NCI-H446 treated with DMSO at 0.1 percent for 48 hours (cell line): ENCODE results near the gene EIF5A.

Experiments used
- DNase-seq: peaks from one replicate; lab custom pipeline; 2025; lab: John Stamatoyannopoulos, UW

EIF5A gene

GRCh38 chr17:7313088-7313889 lies 5.9 kb downstream of the EIF5A start:
- no peak for DNase-seq

- DNase-seq: no peak
These were observed 6.7 kb downstream of the EIF5A start for GRCh38 chr17:7313890-7314718.

- peak; percentile 65 for DNase-seq
These were observed 7.5 kb downstream of the EIF5A start, which contains the start of gene GPS2 for GRCh38 chr17:7314719-7315569. Gene GPS2 (minus strand): TSS chr17:7315360. CDS start chr17:7315052, 308 bp downstream.

GRCh38 chr17:7315570-7316235 lies 8.3 kb downstream of the EIF5A start:
- no peak for DNase-seq

- DNase-seq: no peak
These were observed 9.9 kb downstream of the EIF5A start for GRCh38 chr17:7317161-7317803.

- no peak for DNase-seq
These were observed 10.9 kb downstream of the EIF5A start for GRCh38 chr17:7318121-7318860.

GRCh38 chr17:7321466-7321865 lies 14.0 kb downstream of the EIF5A start:
- DNase-seq: no peak

- no peak for DNase-seq
These were observed 15.2 kb downstream of the EIF5A start for GRCh38 chr17:7322520-7323194.

- DNase-seq: no peak
These were observed 16.5 kb downstream of the EIF5A start for GRCh38 chr17:7323731-7324437.

GRCh38 chr17:7324438-7324779 lies 17.0 kb downstream of the EIF5A start:
- no peak for DNase-seq

- DNase-seq: no peak
These were observed 17.7 kb downstream of the EIF5A start for GRCh38 chr17:7325031-7325528.

GRCh38 chr17:7326186-7326585 lies 18.8 kb downstream of the EIF5A start:
- no peak for DNase-seq

- no peak for DNase-seq
These were observed 19.6 kb downstream of the EIF5A start for GRCh38 chr17:7327056-7327455.

- DNase-seq: no peak
These were observed 20.1 kb downstream of the EIF5A start for GRCh38 chr17:7327501-7327900.

- no peak for DNase-seq
These were observed 20.6 kb downstream of the EIF5A start for GRCh38 chr17:7328009-7328408.

- DNase-seq: no peak
These were observed 21.5 kb downstream of the EIF5A start, which contains the start of gene NEURL4 for GRCh38 chr17:7328840-7329373. Gene NEURL4 (minus strand): TSS chr17:7329335. CDS start chr17:7329312, 23 bp downstream.

- DNase-seq: peak; percentile 98
These were observed 22.1 kb downstream of the EIF5A start for GRCh38 chr17:7329374-7329996.

- DNase-seq: peak; percentile 56
These were observed 22.7 kb downstream of the EIF5A start for GRCh38 chr17:7329997-7330637.
